GM18520 (cell line): ENCODE results near the gene CDK18.
"Not testable (repeated sequence)": the region's sequence is repeated elsewhere in the genome, so short reads cannot be mapped to it uniquely, and the experiment has no call there.

Experiments
- ATAC-seq: cut with Tn5 transposase; IDR thresholded peaks from one replicate; pipeline ENCODE4 v1.9.1; 2021; ENCODE audit not compliant: unreplicated experiment

Gene CDK18

GRCh38 chr1:205504311-205505075, at the start of gene CDK18:
TSS of gene CDK18 (plus strand) at chr1:205504669. CDS start at chr1:205523168, 18,499 bp downstream.
- no peak for ATAC-seq

- ATAC-seq, result no peak
Measured at GRCh38 chr1:205454903-205455335, 49.5 kb upstream of the CDK18 start.

- ATAC-seq, result no peak
Measured at GRCh38 chr1:205455581-205456382, 48.7 kb upstream of the CDK18 start, which contains the start of gene BLACAT1. TSS of gene BLACAT1 (minus strand) at chr1:205456045.

GRCh38 chr1:205456383-205456867, 48.0 kb upstream of the CDK18 start:
- no peak for ATAC-seq

GRCh38 chr1:205456868-205457745, 47.4 kb upstream of the CDK18 start:
- ATAC-seq, result no peak

GRCh38 chr1:205458777-205459566, 45.5 kb upstream of the CDK18 start:
- ATAC-seq, result no peak

GRCh38 chr1:205465392-205465791, 39.1 kb upstream of the CDK18 start:
- no peak for ATAC-seq

GRCh38 chr1:205466595-205467220, 37.8 kb upstream of the CDK18 start:
- ATAC-seq, result no peak

GRCh38 chr1:205470131-205470530, 34.3 kb upstream of the CDK18 start:
- ATAC-seq, result no peak

GRCh38 chr1:205472737-205473441, 31.6 kb upstream of the CDK18 start:
- ATAC-seq, result no peak

- ATAC-seq, result no peak
Measured at GRCh38 chr1:205473475-205473874, 31.0 kb upstream of the CDK18 start.

- no peak for ATAC-seq
Measured at GRCh38 chr1:205473966-205474365, 30.5 kb upstream of the CDK18 start.

- ATAC-seq, result no peak
Measured at GRCh38 chr1:205474571-205474970, 29.9 kb upstream of the CDK18 start.

GRCh38 chr1:205475855-205476254, 28.6 kb upstream of the CDK18 start:
- no peak for ATAC-seq

GRCh38 chr1:205476648-205477047, 27.8 kb upstream of the CDK18 start:
- no peak for ATAC-seq

- ATAC-seq, result no peak
Measured at GRCh38 chr1:205477121-205477758, 27.2 kb upstream of the CDK18 start.

- ATAC-seq, result no peak
Measured at GRCh38 chr1:205477759-205478247, 26.7 kb upstream of the CDK18 start.

GRCh38 chr1:205478985-205479384, 25.5 kb upstream of the CDK18 start:
- ATAC-seq, result not testable (repeated sequence)
